ENCODE results near the gene PNPLA8.
"Not testable (repeated sequence)": the region's sequence is repeated elsewhere in the genome, so short reads cannot be mapped to it uniquely, and the experiment has no call there.

Gene PNPLA8

GRCh38 chr7:108525985-108526767 lies at the start of gene PNPLA8:
TSS of gene PNPLA8 (minus strand) at chr7:108526135. CDS start at chr7:108515491, 10,644 bp downstream.
- peak; percentile 96 to 97 for DNase-seq

GRCh38 chr7:108575156-108575555 lies 49.2 kb upstream of the PNPLA8 start:
- no peak for DNase-seq

- DNase-seq, result no peak
These were observed 46.5 kb upstream of the PNPLA8 start for GRCh38 chr7:108572480-108572879.

- peak; percentile 31 to 54 for DNase-seq
These were observed 44.3 kb upstream of the PNPLA8 start for GRCh38 chr7:108570146-108570755.

GRCh38 chr7:108569381-108570145 lies 43.6 kb upstream of the PNPLA8 start, which contains the start of the genes DNAJB9 and THAP5:
TSS of gene DNAJB9 (plus strand) at chr7:108569874. CDS start at chr7:108571727, 1,853 bp downstream.
TSS of gene THAP5 (minus strand) at chr7:108569706. CDS start at chr7:108569569, 137 bp downstream.
- peak; percentile 96 to 98 for DNase-seq

- DNase-seq, result peak in 1 of 2 experiments; percentile 44
These were observed 43.0 kb upstream of the PNPLA8 start for GRCh38 chr7:108568801-108569380.

- DNase-seq, result no peak
These were observed 40.1 kb upstream of the PNPLA8 start for GRCh38 chr7:108565987-108566386.

- DNase-seq, result no peak
These were observed 35.2 kb upstream of the PNPLA8 start for GRCh38 chr7:108561047-108561619.

- no peak for DNase-seq
These were observed 33.3 kb upstream of the PNPLA8 start for GRCh38 chr7:108559253-108559652.

- DNase-seq, result no peak
These were observed 31.7 kb upstream of the PNPLA8 start for GRCh38 chr7:108557617-108558016.

GRCh38 chr7:108557191-108557590 lies 31.3 kb upstream of the PNPLA8 start:
- no peak for DNase-seq

GRCh38 chr7:108556665-108557064 lies 30.7 kb upstream of the PNPLA8 start:
- not testable (repeated sequence) for DNase-seq

- not testable (repeated sequence) for DNase-seq
These were observed 22.4 kb upstream of the PNPLA8 start for GRCh38 chr7:108548141-108548896.

- DNase-seq, result no peak
These were observed 15.5 kb upstream of the PNPLA8 start for GRCh38 chr7:108541478-108541877.

GRCh38 chr7:108538685-108539084 lies 12.8 kb upstream of the PNPLA8 start:
- not testable (repeated sequence) for DNase-seq

GRCh38 chr7:108538236-108538635 lies 12.3 kb upstream of the PNPLA8 start:
- not testable (repeated sequence) for DNase-seq

GRCh38 chr7:108537229-108537628 lies 11.3 kb upstream of the PNPLA8 start:
- DNase-seq, result no peak

GRCh38 chr7:108535744-108536143 lies 9.8 kb upstream of the PNPLA8 start:
- no peak for DNase-seq

GRCh38 chr7:108535257-108535656 lies 9.3 kb upstream of the PNPLA8 start:
- no peak for DNase-seq

GRCh38 chr7:108533712-108534111 lies 7.8 kb upstream of the PNPLA8 start:
- no peak for DNase-seq

- no peak for DNase-seq
These were observed 3.4 kb upstream of the PNPLA8 start for GRCh38 chr7:108529341-108529740.

Data from AML-193 (cell line).